Esophagus muscularis mucosa (tissue), 4 donors: Measurements from ENCODE around the gene AFAP1.

Source experiments
- EP300 ChIP-seq: sonication (generic); formaldehyde crosslinking; IDR thresholded peaks from one replicate; pipeline ENCODE4 v1.6.1; 2017; ENCODE audit warnings: antibody characterized with exemption
- POLR2A ChIP-seq: fragments of 450-650 bp; IDR thresholded peaks from one replicate; pipeline ENCODE4 v1.6.1; 2017; ENCODE audit warnings: antibody characterized with exemption, moderate library complexity, mild to moderate bottlenecking, low read depth
- POLR2AphosphoS5 ChIP-seq, 2 donors: sonication (generic); formaldehyde crosslinking; IDR thresholded peaks; one replicate each; pipeline ENCODE4 v1.6.1; 2017; ENCODE audit warnings: antibody characterized with exemption in 2 of 2
- TF ChIP-seq, protein P1 (sequence below), 3 experiments: fragments of 200-600 bp in 2 of 3; fragments of 450-650 bp in 1 of 3; sonication (generic) in 2 of 3; IDR thresholded peaks; one replicate each; pipeline ENCODE4 v1.5.1; 2017 to 2019; ENCODE audit warnings: antibody characterized with exemption in 3 of 3, mild to moderate bottlenecking in 2 of 3, moderate library complexity in 1 of 3

DNA sequence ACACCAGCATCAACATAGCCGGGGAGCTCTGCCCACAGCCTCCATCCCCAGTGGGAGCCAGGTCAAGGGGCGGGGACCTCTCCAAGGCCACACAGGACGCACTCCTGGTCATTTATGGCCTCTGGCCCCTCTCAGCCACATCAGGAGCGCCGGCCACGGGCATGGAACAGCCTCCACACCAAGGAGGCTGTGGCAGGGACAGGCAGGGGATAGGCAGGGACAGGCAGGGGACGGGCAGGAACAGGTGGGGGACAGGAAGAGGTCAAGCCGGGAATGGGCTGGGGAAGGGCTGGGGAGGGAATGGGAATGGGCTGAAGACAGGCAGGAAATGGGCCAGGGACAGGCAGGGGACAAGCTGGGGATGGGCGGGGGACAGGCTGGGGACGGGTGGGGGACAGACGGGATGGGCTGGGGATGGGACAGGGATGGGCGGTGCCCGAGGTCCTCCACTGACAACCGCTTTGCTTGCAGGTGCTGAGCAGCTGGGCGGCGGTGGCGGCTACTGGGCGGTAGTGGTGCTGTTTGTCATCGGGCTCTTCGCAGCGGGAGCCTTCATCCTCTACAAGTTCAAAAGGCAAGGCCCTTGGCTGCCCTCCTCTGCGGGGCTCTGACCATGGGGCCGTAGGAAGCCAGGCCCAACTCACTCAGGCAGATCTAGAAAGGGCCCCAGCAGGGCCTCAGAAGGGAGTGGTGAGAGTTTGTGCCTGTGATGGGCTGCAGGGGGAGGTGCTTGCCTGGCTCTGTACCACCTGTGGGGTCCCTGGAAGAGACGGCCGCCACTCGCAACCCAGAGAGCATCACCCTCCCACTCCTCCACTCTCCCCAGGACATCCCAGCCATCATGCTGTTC lies 205.6 kb downstream of the AFAP1 start:
- TF ChIP-seq, protein P1, sequence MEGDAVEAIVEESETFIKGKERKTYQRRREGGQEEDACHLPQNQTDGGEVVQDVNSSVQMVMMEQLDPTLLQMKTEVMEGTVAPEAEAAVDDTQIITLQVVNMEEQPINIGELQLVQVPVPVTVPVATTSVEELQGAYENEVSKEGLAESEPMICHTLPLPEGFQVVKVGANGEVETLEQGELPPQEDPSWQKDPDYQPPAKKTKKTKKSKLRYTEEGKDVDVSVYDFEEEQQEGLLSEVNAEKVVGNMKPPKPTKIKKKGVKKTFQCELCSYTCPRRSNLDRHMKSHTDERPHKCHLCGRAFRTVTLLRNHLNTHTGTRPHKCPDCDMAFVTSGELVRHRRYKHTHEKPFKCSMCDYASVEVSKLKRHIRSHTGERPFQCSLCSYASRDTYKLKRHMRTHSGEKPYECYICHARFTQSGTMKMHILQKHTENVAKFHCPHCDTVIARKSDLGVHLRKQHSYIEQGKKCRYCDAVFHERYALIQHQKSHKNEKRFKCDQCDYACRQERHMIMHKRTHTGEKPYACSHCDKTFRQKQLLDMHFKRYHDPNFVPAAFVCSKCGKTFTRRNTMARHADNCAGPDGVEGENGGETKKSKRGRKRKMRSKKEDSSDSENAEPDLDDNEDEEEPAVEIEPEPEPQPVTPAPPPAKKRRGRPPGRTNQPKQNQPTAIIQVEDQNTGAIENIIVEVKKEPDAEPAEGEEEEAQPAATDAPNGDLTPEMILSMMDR (IDR thresholded peaks at IDR 0.05), result no peak
- TF ChIP-seq EP300, result no peak
- TF ChIP-seq POLR2A, result no peak
- TF ChIP-seq POLR2AphosphoS5 (IDR thresholded peaks at IDR 0.05), result no peak
